Kidney epithelial cell (primary cell): Measurements from ENCODE around the gene FAM83E. TPM values are rescaled to one million over a fixed set of nuclear protein-coding genes. Genes with fewer than 3 reads are reported as not detected.

ENCODE experiments used
- DNase-seq: peaks from one replicate; pipeline ENCODE4 v3.0.0-alpha.2; 2010; ENCODE audit warnings: low read depth
- H3K27me3 ChIP-seq: 2 replicates; pipeline ENCODE4 v1.6.0; 2011; ENCODE audit warnings: low read length; ENCODE audit not compliant: control insufficient read depth, insufficient read depth
- H3K36me3 ChIP-seq: 2 replicates; pipeline ENCODE4 v1.5.1; 2011; ENCODE audit warnings: low read length; ENCODE audit not compliant: control insufficient read depth, insufficient read depth
- H3K4me3 ChIP-seq: 2 replicates; pipeline ENCODE4 v1.5.1; 2011; ENCODE audit warnings: low read depth, mild to moderate bottlenecking, control low read depth, low read length
- total RNA-seq: library from RNA; depleted of rRNA; stranded (reverse); fragments of >200 nt; gene quantifications from 2 replicates; pipeline ENCODE4 v1.2.3, GENCODE V29; 2015
- TF ChIP-seq, protein P1 (sequence below): IDR thresholded peaks from 2 replicates; pipeline ENCODE4 v1.5.1; 2011; ENCODE audit warnings: mild to moderate bottlenecking, moderate library complexity, low read length, control low read depth, inconsistent platforms; ENCODE audit not compliant: insufficient read depth, poor library complexity, severe bottlenecking

Gene FAM83E
- total RNA-seq, 1 donor from 2014 or later, result 0.25 TPM

- Histone ChIP-seq H3K4me3 (no peak overlapping the region), H3K36me3 (no peaks in the 10 kb centered on the region), H3K27me3 (peaks cover 3% of the 10 kb centered on the region)
- DNase-seq, result no peak
- TF ChIP-seq, protein P1, sequence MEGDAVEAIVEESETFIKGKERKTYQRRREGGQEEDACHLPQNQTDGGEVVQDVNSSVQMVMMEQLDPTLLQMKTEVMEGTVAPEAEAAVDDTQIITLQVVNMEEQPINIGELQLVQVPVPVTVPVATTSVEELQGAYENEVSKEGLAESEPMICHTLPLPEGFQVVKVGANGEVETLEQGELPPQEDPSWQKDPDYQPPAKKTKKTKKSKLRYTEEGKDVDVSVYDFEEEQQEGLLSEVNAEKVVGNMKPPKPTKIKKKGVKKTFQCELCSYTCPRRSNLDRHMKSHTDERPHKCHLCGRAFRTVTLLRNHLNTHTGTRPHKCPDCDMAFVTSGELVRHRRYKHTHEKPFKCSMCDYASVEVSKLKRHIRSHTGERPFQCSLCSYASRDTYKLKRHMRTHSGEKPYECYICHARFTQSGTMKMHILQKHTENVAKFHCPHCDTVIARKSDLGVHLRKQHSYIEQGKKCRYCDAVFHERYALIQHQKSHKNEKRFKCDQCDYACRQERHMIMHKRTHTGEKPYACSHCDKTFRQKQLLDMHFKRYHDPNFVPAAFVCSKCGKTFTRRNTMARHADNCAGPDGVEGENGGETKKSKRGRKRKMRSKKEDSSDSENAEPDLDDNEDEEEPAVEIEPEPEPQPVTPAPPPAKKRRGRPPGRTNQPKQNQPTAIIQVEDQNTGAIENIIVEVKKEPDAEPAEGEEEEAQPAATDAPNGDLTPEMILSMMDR, result no peak
These were observed 24.0 kb upstream of the FAM83E start for GRCh38 chr19:48638831-48639381.

GRCh38 chr19:48637948-48638830 is 23.3 kb upstream of the FAM83E start:
- H3K4me3 ChIP-seq, result peak overlapping the region; percentile 56
- no peaks in the 10 kb centered on the region for H3K36me3 ChIP-seq
- TF ChIP-seq, protein P1, result peak; percentile 21
- H3K27me3 ChIP-seq, result peaks cover 3% of the 10 kb centered on the region
- no peak for DNase-seq

GRCh38 chr19:48637449-48637947 is 22.6 kb upstream of the FAM83E start:
- peak; percentile 94 for DNase-seq
- TF ChIP-seq, protein P1, result no peak
- Histone ChIP-seq H3K4me3 (peak overlapping the region; percentile 56), H3K27me3 (peaks cover 3% of the 10 kb centered on the region), H3K36me3 (no peaks in the 10 kb centered on the region)

GRCh38 chr19:48636859-48637448 is 22.1 kb upstream of the FAM83E start, which contains the start of gene DBP:
Gene DBP, minus strand, starts transcription at chr19:48637379. Its CDS starts 385 bp downstream, at chr19:48636994.
- no peak for DNase-seq
- TF ChIP-seq, protein P1, result peak; percentile 18
- H3K36me3 ChIP-seq, result no peaks in the 10 kb centered on the region
- H3K27me3 ChIP-seq, result peaks cover 3% of the 10 kb centered on the region
- H3K4me3 ChIP-seq, result peak within 1 kb of the TSS; percentile 56

DNA sequence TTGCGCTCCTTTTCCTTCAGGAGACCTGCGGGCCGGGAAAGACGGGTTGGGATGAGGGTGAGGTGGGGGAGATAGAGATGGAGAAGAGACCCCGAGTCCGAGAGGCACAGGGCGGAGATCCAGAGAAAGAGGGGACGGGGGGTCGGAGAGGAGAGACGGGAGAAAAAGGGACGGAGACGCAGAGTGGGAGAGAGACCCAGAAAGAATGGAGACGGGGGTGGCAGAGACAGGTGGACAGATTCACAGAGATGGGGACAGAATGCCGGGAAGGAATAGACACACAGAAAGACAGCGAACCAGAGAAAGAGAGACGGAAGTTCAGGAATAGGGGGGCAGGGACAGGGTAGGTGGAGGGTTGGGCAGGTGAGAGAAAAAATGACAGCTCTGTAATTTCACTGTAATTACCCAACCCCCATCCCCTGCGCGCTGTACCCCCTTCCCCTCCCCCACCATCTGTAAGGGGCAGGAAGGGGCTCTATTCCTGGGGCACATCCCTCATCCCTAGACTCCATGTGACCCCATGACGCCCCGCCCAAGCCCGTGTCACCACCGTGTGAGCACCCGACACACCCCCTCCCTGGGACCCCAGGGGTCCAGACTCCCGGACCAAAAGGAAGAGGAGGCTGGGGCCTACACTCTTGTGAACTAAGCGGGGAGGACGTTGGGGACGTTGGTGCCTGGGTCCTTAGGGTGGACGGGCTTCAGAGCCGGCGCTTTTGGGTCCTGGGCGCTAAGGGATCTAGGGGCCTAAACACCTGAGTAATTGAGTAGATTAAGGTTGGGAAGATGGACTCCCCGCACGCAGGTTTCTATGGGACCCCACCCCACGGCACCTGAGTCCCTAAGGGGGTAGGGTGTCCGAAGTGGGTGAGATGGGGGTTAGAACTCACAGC is 21.3 kb upstream of the FAM83E start:
- DNase-seq, result no peak
- peak overlapping the region; percentile 42 for H3K4me3 ChIP-seq
- H3K36me3 ChIP-seq, result no peaks in the 10 kb centered on the region
- TF ChIP-seq, protein P1, result no peak
- H3K27me3 ChIP-seq, result peaks cover 3% of the 10 kb centered on the region
